DMS153 (cell line): ENCODE data around the gene CASKIN2.

Experiments used
- DNase-seq: peaks from one replicate; lab custom pipeline; 2025; lab: John Stamatoyannopoulos, UW

Gene CASKIN2

GRCh38 chr17:75515496-75516254 is at the start of gene CASKIN2:
CASKIN2 (minus strand) TSS chr17:75515537; CDS start chr17:75513804, 1,733 bp downstream.
- peak; percentile 89 for DNase-seq

GRCh38 chr17:75565066-75565465 is 49.7 kb upstream of the CASKIN2 start:
- no peak for DNase-seq

DNA sequence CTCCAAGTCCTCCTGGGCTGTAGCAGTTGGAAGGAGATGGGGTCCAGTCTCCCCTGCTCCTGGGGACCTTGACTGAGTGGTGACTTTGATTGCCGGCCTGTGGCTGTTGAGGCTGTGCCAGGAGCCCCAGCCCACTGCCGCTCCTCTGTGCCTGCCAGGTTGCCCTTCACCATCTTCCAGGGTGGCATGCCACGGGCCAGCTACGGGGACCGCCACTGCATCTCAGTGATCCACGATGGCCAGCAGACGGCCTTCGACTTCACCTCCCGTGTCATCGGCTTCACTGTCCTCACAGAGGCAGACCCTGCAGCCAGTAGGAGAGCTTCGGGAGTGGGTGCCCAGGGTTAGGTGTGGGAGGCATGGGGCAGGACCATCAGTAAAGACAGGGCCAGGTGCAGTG is 48.9 kb upstream of the CASKIN2 start:
- no peak for DNase-seq

- DNase-seq, result no peak
Measured at GRCh38 chr17:75563063-75563758, 47.9 kb upstream of the CASKIN2 start.

- DNase-seq, result no peak
Measured at GRCh38 chr17:75561927-75562603, 46.7 kb upstream of the CASKIN2 start.

DNA sequence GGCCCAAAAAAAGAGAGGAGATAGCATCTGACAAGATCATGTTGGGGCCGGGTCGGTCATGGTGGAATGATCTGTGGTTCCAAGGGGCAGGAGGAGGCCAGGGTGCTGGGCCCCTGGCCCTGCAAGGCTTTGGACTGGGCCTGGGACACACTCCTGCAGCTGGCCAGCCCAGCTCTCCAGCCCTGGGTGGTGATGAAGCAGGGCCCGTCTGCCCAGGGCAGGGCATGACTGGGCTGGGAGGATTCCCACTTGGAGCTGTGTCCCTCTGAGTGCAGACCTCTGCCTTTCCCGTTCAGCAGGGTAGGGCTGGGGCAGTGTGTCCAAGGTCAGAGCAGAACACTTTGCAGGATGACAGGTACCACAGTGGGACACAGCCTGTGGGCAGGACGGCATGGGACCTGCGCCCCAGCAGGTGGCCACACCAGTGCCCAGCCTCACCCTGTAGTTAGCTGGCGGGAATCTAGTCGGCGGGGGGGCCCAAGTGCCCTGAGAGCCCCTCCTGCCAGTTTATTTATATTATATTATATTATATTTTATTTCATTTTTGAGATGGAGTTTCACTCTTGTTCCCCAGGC is 44.7 kb upstream of the CASKIN2 start:
- DNase-seq, result no peak

DNA sequence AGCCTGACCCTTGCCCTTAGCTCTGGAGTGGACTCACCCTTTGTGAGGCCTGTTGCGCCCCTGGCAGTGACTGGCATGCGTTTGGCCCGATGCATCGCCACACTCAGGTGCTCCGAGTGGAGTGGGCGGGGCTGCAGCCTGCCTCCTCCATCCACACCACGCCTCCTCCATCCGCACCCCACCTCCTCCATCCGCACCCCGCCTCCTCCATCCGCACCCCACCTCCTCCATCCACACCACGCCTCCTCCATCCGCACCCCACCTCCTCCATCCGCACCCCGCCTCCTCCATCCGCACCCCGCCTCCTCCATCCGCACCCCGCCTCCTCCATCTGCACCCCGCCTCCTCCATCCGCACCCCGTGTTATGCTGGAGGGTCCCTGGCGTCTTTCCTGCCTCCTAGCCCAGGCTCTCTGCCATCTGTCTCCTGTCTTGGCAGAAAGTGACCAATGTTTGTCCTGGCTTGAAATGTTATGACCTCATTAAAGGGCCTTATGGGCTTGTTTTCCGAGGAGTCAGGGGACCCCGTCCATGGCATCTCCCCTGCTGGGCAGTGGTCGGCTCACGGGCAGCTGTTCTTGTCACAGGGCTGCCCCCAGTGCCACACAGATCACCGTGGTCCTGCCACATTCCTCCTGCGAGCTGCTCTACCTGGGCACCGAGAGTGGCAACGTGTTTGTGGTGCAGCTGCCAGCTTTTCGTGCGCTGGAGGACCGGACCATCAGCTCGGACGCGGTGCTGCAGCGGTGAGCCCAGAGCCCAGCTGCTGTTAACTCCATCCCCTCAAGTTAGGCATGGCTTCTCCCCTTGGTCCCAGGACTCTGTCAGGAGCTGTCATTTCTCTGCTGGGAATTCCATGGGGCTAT is 43.6 kb upstream of the CASKIN2 start:
- DNase-seq, result no peak

- no peak for DNase-seq
Measured at GRCh38 chr17:75557852-75558665, 42.7 kb upstream of the CASKIN2 start.

DNA sequence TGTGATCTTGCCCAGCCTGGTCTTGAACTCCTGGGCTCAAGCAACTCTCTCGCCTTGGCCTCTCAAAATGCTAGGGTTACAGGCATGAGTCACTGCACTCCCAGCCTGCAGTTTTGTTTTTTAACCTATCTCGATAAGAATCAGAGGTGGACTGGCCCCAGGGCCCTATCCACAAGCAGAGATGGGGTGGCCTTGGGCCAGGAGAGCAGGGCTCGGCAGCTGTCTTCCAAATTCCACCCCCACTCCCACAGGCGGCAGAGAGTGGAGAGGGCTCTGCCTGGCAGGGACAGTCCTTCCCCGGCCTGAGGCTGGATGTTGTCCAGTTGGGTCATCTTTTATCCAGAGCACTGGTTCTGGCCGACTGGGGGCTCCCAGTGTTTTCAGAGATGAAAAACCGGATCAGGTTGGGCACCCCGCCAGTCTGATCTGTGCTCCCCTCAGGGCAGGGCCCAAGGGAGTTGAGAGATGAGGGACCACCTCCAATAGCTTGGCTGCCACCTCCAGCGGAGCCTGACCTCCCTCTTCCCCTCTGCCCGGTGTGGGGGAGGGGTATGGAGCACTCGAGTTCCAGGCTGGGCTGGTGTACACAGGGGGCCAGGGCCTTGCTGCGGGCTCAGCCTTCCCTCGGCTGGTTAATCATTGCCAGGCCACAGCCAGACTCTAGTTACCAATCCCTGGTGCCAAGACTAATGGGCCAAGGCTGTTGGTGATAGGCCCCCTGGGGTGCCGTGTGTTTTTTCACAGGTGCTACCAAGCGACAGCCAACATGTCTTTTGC is 41.9 kb upstream of the CASKIN2 start:
- no peak for DNase-seq

DNA sequence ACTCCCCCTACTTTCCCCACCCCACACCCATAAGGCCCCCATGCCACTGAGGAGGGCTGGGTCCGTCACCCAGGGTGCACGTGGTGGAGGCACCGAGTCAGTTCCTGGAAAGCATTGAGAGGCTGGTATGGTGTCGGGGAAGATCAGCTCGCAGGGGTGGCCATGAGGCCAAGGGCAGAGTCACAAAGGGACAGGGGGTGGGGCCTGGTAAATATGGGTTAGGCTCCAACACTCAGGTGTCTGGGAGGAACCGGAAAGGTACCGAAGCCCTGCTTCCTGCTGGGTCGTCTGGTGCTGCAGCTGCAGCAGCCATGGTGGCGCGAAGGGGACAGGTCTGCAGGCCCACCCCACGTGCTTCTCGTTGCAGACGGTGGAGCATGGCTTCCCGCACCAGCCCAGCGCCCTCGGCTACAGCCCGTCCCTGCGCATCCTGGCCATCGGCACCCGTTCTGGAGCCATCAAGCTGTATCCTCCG is 40.4 kb upstream of the CASKIN2 start:
- no peak for DNase-seq

DNA sequence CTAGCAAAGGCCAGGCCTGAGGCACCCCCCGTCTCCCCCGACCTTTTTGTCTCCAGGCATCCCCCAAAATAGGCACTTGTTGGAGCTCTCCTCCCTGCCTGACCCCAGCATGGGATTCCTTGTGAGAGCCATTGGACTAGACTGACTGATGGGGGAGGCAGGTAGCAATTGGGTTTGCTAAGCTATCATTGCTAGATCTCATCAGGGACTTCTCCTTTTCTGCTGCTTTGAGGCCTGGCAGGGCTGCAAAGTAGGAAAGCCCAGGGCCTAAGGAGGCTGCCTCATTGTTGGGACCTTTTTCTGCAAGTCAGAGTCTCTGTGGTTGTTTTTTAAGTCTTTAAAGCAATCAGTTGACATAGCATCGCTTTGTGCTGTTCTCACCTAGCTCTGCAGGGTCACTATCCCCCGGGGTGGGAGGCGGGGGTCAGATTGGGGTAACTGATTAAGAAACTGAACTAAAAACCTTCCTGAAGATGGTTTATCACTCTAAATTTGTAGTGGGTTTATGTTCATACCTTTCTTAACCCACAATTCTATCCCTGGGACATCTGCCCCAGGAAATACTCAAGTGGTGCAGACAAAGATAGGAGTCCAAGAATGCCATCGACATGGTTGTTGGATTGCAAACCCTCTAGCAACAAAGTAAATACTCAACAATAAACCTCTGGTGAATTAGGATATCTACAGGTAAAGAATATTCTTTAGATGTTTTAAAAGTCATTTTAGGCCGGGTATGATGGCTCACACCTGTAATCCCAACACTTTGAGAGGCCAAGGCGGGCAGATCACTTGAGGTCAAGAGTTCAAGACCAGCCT is 38.2 kb upstream of the CASKIN2 start:
- DNase-seq, result no peak

DNA sequence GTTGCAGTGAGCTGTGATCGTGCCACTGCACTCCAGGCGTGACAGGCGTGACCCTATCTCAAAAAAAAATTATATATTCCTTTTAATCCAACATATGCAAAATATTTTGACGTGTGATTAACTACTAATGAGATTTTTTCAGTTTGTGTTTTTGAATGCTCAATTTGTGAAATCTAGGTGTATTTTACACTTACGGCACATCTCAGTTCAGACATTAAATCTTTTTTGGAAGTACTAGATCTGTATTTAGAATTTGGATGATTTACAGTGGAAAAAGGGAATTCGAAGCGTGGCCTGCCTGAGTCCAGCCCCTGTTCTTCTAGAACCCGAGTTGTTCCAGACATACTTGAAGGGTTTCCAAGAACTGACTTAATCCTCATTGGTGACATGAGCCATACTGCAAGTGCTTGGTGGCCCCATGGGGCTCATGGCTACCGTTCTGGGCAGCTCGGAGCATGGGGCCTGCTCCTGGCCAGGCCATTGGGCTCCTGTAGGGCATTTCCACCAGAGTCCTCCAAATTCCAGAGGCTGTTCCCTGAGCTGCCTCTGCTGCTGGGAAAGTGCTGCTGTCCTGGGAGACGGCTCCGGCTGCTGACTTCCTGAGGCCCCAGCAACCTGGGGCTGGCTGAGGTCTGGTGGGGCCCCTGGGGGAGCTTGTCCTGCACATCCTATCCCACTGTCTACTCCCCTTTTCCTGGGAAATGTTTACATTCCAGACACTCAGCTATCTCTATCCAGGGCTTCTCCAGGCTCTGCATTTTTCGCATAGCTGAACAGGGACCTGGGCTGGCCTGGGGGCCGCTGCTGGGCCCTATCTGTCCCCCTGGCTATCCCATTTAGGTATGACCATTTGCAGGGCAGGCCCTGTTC is 37.3 kb upstream of the CASKIN2 start:
- no peak for DNase-seq

DNA sequence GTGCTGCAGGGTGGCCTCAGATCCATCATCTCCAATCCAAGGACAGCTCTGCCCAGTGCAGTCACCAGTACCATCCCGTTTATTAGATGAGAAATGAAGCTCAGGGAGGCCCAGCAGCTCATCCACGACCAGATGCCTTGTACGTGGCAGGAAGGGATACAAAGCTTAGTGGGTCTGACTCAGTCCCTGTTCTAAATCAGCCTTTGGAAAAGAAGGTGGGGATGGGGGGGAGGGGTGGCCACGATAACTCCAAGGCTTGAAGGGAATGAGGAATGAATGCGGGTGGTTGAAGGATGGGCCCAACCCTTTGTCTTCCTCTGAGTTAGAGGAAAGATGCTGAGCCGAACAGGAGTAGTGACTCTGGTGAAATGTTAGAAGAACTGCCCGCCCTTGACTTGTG is 35.9 kb upstream of the CASKIN2 start:
- DNase-seq, result no peak

GRCh38 chr17:75550139-75550465 is 34.8 kb upstream of the CASKIN2 start:
- DNase-seq, result no peak

- DNase-seq, result peak; percentile 95
Measured at GRCh38 chr17:75549246-75550138, 34.2 kb upstream of the CASKIN2 start.

DNA sequence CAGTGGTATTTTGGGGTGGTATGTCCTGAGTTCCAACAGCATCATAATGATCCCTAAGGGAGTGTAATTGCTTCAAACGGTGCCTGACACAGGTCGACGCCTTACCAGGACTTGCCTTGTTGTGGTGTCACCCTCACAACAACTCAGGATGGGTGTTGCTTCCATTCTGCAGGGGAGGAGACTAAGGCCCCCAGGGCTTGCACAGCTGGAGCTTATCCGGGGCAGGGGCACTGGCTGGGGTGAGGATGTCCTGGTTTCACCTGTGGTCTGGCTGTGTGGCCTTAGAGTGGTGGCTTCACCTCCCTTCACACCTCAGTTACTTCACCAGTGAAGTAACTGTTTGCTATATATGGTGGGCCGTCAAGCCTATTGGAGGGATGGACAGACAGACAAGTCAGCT is 33.5 kb upstream of the CASKIN2 start:
- DNase-seq, result no peak

GRCh38 chr17:75547091-75547490 is 31.8 kb upstream of the CASKIN2 start:
- no peak for DNase-seq
